ENCODE results near the gene PPT2.

GRCh38 chr6:32190054-32190851 lies 36.3 kb downstream of the PPT2 start, which contains the start of gene PBX2:
- TF ChIP-seq EP300 (IDR thresholded peaks at IDR 0.05) (no peak), CTCF (IDR thresholded peaks at IDR 0.05) (no peak)
